ENCODE results near the gene SMCO3.

Gene SMCO3

DNA sequence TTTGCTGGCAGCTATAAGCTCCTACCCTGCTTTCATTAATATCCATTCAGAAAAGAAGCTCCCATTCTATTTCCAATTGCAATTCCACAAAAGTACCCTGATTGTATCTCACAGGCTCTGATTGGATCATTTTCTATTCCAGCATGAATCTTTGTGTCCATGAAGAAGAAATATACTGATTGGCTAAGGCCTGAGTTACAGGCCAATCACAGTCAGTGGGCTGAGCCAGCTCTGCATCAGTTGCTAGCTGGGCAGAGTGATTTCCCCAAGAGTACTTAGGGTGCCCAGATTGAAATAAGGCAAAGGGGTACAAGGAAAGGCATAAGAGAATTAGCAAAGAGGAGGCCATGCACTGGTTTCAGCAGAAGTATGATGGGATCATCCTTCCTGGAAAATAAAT lies 14.9 kb upstream of the SMCO3 start:
- DNase-seq (ENCODE audit: extremely low read depth, low read depth), result no peak
- TF ChIP-seq, protein P1, sequence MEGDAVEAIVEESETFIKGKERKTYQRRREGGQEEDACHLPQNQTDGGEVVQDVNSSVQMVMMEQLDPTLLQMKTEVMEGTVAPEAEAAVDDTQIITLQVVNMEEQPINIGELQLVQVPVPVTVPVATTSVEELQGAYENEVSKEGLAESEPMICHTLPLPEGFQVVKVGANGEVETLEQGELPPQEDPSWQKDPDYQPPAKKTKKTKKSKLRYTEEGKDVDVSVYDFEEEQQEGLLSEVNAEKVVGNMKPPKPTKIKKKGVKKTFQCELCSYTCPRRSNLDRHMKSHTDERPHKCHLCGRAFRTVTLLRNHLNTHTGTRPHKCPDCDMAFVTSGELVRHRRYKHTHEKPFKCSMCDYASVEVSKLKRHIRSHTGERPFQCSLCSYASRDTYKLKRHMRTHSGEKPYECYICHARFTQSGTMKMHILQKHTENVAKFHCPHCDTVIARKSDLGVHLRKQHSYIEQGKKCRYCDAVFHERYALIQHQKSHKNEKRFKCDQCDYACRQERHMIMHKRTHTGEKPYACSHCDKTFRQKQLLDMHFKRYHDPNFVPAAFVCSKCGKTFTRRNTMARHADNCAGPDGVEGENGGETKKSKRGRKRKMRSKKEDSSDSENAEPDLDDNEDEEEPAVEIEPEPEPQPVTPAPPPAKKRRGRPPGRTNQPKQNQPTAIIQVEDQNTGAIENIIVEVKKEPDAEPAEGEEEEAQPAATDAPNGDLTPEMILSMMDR (IDR thresholded peaks at IDR 0.05; ENCODE audit: low read depth, low read length), result no peak

DNA sequence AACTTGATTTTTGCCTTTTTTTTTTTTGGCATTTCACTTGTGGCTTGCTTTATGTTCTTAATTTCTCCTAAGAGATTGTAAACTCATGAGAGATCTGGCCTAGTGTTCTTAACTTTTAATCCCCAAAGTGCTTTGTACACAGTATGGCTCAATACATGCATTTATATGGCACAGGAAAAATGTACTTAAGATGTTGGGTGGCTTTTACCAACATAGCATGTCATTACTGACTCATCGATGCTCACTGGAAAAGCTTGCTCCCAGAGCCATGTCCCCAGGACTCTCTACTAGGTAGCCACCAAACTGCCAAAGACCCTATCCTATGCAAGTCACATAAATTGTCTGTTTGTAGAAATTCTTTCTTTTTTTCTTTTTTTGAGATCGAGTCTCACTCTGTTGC lies 13.1 kb upstream of the SMCO3 start:
- no peak for DNase-seq (ENCODE audit: extremely low read depth, low read depth)
- TF ChIP-seq, protein P1 (IDR thresholded peaks at IDR 0.05; ENCODE audit: low read depth, low read length), result no peak

DNA sequence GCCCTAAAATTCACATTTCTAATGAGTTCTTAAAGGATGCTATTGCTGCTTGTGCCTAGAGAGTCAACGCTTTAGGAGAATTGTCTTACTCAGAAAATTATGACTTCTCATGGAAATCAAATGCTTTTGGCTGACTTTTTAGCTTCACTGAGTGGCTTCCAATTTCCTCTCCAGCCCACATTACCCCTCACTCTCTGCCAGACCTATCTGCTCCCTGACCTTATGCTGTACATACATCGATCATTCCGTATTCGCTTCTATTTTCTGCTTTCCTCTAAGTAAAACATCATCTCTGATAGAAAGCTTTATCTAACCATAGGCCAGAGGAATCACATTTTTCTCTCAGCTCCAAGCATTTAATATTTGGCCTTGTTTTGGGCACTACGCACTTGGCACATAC lies 12.5 kb upstream of the SMCO3 start:
- TF ChIP-seq, protein P1 (IDR thresholded peaks at IDR 0.05; ENCODE audit: low read depth, low read length), result no peak
- DNase-seq (ENCODE audit: extremely low read depth, low read depth), result no peak

DNA sequence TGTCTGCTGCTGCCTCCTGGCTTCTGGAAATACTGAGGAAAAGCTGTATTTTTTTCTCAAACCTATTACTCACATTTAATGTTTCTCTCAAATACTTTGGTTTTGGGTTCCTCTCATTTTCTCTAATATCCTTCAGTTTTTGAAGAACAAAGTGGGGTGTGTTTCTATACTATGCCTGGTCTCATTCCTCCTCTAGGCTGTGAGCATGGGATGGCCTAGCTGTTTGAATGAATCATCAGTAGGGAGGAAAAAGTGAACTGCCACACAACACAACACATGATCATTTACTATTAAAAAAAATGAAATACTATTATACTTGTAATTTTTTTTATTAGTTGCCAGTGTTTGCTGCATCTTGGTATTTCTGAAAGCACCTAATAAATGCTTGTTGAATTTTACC lies 11.3 kb upstream of the SMCO3 start:
- DNase-seq (ENCODE audit: extremely low read depth, low read depth), result no peak
- TF ChIP-seq, protein P1 (IDR thresholded peaks at IDR 0.05; ENCODE audit: low read depth, low read length), result no peak

DNA sequence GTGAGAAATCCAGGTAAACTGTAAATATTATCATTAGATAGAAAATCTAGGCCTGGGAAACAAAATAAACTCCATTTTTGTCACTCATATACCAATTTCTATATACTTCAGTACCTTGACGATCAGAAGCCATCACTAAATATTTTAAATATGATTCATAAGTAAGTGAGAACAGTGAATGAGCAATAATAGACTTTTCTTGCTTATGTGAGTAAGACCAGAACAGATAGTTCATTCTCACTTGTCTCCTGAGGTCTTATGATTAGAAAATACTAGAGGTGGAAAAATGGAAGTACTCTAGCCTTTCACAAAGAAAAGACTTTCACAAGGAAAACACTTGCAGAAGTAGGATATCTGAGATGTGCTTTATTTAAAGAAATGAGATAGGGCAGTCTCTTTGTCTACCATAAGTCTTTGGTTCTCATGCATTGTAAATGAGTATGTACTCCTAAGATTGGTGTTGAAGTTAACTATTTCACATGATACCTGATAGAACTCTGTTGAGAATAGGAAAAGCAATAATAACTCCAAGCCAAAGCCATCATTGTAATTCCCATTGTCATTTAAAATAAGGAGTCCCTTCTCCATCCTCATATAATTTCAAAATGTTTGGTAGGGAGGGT lies 10.1 kb upstream of the SMCO3 start:
- TF ChIP-seq, protein P1 (IDR thresholded peaks at IDR 0.05; ENCODE audit: low read depth, low read length), result no peak

DNA sequence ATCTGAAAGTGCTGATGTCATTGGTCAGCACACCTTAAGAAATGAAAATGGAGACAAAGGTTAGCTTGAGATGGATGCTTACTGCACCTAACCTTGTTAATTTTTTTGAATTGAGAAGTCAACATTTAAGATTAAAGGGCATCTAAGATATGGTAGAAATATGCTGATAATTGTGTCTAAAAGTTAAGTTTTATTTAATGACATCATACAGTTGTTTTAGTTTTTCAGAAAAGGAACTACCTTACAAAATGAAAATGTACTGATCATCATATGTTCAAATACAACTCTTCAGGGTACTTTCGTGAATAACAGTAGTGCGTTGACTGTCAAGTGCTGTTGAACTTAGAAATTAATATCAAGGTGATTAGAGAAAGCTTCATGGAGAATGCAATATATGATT lies 2.5 kb downstream of the SMCO3 start:
- no peak for DNase-seq (ENCODE audit: extremely low read depth, low read depth)
- TF ChIP-seq, protein P1 (IDR thresholded peaks at IDR 0.05; ENCODE audit: low read depth, low read length), result no peak

More for the DNA sequence above, 10.1 kb upstream of the SMCO3 start:
- DNase-seq (ENCODE audit: extremely low read depth, low read depth), result no peak

DNA sequence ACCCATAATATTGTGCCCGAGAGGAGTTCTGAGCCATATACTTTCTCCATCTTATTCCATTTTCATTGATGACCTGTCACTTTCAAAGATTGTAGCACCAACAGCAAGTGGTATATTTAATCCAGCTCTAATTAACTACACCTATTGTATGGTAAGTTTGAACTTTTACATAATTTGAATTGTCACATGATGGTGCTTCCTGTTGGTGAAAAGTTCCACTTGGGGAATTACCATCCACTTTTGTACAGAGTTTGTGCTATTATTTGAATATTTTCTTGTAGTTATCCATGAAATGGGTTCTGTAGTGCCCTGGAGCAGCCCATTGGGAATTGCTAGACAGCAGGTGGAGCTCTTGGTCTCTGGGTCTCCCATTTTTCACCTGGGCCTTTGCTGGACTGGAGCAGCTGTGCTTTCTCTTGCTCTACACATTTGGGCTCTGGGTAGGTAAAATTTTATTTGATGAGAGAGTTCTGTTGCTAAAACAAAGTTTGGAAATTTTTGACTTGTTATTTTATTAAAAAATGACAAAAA lies 3.0 kb downstream of the SMCO3 start:
- DNase-seq (ENCODE audit: extremely low read depth, low read depth), result no peak
- TF ChIP-seq, protein P1 (IDR thresholded peaks at IDR 0.05; ENCODE audit: low read depth, low read length), result peak; percentile 27

Measured in AG09319 (cell line).